IMR-90 (cell line): ENCODE measurements around the gene RAVER1.

Source experiments
- MXI1 ChIP-seq: IDR thresholded peaks from 2 replicates; pipeline ENCODE4 v1.6.1; 2012; ENCODE audit warnings: low read depth, mild to moderate bottlenecking, low read length, moderate library complexity, borderline replicate concordance
- NFE2L2 ChIP-seq: fragments of 150-350 bp; IDR thresholded peaks from 2 replicates; pipeline ENCODE4 v1.6.1; 2016; ENCODE audit warnings: low read depth, mild to moderate bottlenecking, low read length
- RAD21 ChIP-seq: IDR thresholded peaks from 2 replicates; pipeline ENCODE4 v1.6.1; 2012; ENCODE audit warnings: low read length, improper control_type of control experiment
- RCOR1 ChIP-seq: IDR thresholded peaks from 2 replicates; pipeline ENCODE4 v1.6.1; 2012; ENCODE audit warnings: mild to moderate bottlenecking, low read length, improper control_type of control experiment; ENCODE audit not compliant: insufficient replicate concordance
- TF ChIP-seq, protein P1 (sequence below): conservative IDR thresholded peaks from 2 replicates; pipeline ENCODE4 v1.5.1; 2012; ENCODE audit warnings: mild to moderate bottlenecking, low read depth, low read length, improper control_type of control experiment
- TF ChIP-seq, protein P2 (sequence below): fragments of 150-350 bp; IDR thresholded peaks from 2 replicates; pipeline ENCODE4 v1.6.1; 2017; ENCODE audit warnings: mild to moderate bottlenecking, antibody characterized with exemption, low read length, low read depth

DNA sequence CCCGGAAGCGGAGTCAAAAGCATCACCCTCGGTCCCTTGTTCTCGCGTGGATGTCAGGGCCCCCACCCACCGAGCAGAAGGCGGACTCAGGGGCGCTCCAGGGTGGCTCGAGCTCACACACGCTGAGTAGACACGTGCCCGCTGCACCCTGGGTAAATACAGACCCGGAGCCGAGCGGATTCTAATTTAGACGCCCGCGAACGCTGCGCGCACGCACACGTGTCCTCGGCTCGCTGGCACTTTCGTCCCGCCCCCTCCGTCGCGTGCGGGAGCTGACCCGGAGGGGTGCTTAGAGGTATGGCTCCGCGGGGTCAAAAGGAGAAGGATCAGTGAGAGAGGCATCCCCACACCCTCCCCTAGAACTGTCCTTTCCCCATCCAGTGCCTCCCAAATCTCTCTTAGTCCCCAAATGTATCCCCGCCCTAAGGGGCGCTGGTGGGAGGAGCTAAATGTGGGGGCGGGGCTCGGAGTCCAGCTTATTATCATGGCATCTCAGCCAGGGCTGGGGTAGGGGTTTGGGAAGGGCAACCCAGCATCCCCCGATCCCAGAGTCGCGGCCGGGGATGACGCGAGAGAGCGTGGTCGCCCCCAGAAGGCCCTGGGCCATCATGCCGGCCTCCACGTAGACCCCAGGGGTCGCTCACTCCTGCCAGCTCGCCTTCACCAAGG is 44.0 kb downstream of the RAVER1 start:
- no peak for TF ChIP-seq RCOR1
- TF ChIP-seq, protein P1, sequence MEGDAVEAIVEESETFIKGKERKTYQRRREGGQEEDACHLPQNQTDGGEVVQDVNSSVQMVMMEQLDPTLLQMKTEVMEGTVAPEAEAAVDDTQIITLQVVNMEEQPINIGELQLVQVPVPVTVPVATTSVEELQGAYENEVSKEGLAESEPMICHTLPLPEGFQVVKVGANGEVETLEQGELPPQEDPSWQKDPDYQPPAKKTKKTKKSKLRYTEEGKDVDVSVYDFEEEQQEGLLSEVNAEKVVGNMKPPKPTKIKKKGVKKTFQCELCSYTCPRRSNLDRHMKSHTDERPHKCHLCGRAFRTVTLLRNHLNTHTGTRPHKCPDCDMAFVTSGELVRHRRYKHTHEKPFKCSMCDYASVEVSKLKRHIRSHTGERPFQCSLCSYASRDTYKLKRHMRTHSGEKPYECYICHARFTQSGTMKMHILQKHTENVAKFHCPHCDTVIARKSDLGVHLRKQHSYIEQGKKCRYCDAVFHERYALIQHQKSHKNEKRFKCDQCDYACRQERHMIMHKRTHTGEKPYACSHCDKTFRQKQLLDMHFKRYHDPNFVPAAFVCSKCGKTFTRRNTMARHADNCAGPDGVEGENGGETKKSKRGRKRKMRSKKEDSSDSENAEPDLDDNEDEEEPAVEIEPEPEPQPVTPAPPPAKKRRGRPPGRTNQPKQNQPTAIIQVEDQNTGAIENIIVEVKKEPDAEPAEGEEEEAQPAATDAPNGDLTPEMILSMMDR = no peak
- TF ChIP-seq, protein P2, sequence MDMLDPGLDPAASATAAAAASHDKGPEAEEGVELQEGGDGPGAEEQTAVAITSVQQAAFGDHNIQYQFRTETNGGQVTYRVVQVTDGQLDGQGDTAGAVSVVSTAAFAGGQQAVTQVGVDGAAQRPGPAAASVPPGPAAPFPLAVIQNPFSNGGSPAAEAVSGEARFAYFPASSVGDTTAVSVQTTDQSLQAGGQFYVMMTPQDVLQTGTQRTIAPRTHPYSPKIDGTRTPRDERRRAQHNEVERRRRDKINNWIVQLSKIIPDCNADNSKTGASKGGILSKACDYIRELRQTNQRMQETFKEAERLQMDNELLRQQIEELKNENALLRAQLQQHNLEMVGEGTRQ = peak; percentile 76
- TF ChIP-seq NFE2L2 = no peak
- TF ChIP-seq RAD21 = no peak
- TF ChIP-seq MXI1 = peak; percentile 68; the same call in 1 of the 2 replicates
